Effector CD4-positive, alpha-beta T cell (primary cell): Measurements from ENCODE around the gene SGPP2.
"Not testable (repeated sequence)": the region's sequence is repeated elsewhere in the genome, so short reads cannot be mapped to it uniquely, and the experiment has no call there.

ENCODE experiments used
- DNase-seq: peaks from one replicate; pipeline ENCODE4 v3.0.0-alpha.2; 2020

SGPP2 gene

GRCh38 chr2:222535477-222535876, 111.1 kb downstream of the SGPP2 start:
- no peak for DNase-seq

- no peak for DNase-seq
Measured at GRCh38 chr2:222538535-222538934, 114.2 kb downstream of the SGPP2 start.

- DNase-seq = no peak
Measured at GRCh38 chr2:222544661-222545060, 120.3 kb downstream of the SGPP2 start.

GRCh38 chr2:222545823-222546795, 121.8 kb downstream of the SGPP2 start:
- DNase-seq = no peak

GRCh38 chr2:222547083-222547482, 122.7 kb downstream of the SGPP2 start:
- DNase-seq = no peak

- no peak for DNase-seq
Measured at GRCh38 chr2:222548992-222549391, 124.6 kb downstream of the SGPP2 start.

- DNase-seq = no peak
Measured at GRCh38 chr2:222554517-222554916, 130.2 kb downstream of the SGPP2 start.

- no peak for DNase-seq
Measured at GRCh38 chr2:222561151-222561550, 136.8 kb downstream of the SGPP2 start.

- peak; percentile 20 for DNase-seq
Measured at GRCh38 chr2:222561817-222562645, 137.7 kb downstream of the SGPP2 start.

GRCh38 chr2:222563106-222563718, 138.9 kb downstream of the SGPP2 start:
- no peak for DNase-seq

GRCh38 chr2:222563936-222564335, 139.6 kb downstream of the SGPP2 start:
- no peak for DNase-seq

GRCh38 chr2:222566229-222566628, 141.9 kb downstream of the SGPP2 start:
- DNase-seq = no peak

GRCh38 chr2:222568865-222569264, 144.5 kb downstream of the SGPP2 start:
- DNase-seq = no peak

- DNase-seq = no peak
Measured at GRCh38 chr2:222569826-222570225, 145.5 kb downstream of the SGPP2 start.

- no peak for DNase-seq
Measured at GRCh38 chr2:222572264-222572721, 147.9 kb downstream of the SGPP2 start.

- DNase-seq = no peak
Measured at GRCh38 chr2:222572751-222573174, 148.4 kb downstream of the SGPP2 start.

- DNase-seq = no peak
Measured at GRCh38 chr2:222575618-222576017, 151.3 kb downstream of the SGPP2 start.

- no peak for DNase-seq
Measured at GRCh38 chr2:222576171-222577081, 152.1 kb downstream of the SGPP2 start.

GRCh38 chr2:222577341-222577740, 153.0 kb downstream of the SGPP2 start:
- no peak for DNase-seq

- DNase-seq = no peak
Measured at GRCh38 chr2:222582928-222583327, 158.6 kb downstream of the SGPP2 start.

- not testable (repeated sequence) for DNase-seq
Measured at GRCh38 chr2:222584589-222584988, 160.2 kb downstream of the SGPP2 start.

- no peak for DNase-seq
Measured at GRCh38 chr2:222591661-222592060, 167.3 kb downstream of the SGPP2 start.
